Cerebellar nuclear complex (tissue), 1 donor: ENCODE data around the gene CD6.
"Not testable (repeated sequence)": the region's sequence is repeated elsewhere in the genome, so short reads cannot be mapped to it uniquely, and the experiment has no call there.

Experiments
- DNase-seq, 2 experiments: peaks; one replicate each; lab custom pipeline; 2025; lab: John Stamatoyannopoulos, UW

Gene CD6

GRCh38 chr11:60953781-60954180 is 17.7 kb upstream of the CD6 start:
- no peak for DNase-seq

- no peak for DNase-seq
Measured at GRCh38 chr11:60954421-60954820, 17.1 kb upstream of the CD6 start.

DNA sequence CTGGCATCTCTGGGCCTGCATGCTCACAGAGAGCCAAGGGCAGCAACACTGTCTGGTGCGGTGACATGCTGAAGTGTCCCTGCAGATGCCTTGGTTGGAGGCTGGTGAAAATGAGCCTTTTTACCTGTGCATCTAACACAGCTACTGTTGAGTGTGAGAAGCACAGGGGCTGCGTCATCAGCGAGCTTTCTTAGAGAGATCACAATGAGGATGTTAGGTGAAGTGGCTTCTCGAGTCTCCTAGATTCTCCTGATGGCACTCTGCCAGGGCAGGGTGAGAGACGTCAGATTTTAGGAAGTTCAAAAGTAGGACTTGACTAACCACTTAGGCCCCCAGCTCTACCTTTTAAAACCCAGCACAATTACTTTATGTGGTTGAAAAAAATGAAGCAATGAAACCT is 15.9 kb upstream of the CD6 start:
- no peak for DNase-seq

- DNase-seq: no peak
Measured at GRCh38 chr11:60957188-60957587, 14.3 kb upstream of the CD6 start.

GRCh38 chr11:60959431-60959830 is 12.0 kb upstream of the CD6 start:
- DNase-seq: no peak

DNA sequence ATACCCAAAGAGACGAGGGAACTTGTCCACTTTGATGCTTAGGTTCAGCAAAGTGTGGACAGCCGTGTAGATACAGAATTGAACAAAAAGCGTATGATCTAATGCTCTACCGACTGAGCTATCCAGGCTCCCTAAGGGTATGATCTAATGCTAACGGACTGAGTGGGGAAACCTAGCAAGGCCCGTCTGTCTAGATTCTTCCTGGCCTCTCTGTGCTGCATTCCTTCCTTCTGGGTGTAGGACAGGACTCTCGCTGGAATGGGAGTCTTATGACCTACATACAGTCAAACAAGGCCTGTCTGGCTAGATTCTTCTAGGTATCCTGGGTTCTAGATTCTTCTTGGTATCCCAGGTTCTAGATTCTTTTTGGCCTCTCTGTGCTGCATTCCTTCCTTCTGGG is 11.1 kb upstream of the CD6 start:
- DNase-seq: no peak

DNA sequence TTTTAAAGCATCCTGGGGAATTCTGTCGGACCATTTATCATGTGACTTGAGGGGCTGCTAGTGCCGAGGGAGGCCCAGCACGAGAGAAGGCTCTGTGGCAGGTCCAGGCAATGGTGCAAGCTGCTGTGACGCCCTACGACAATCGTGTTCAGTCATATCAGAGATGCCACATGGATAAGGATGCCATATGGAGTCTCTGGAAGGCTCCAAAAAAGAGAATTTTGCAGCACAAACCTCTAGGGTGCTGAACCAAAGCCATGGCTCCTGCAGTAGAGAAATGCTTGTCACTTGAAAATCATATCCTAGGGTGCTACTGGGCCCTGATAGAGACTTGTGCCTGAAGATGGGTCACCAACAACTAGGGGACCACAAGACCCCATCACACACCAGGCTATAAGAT is 6.7 kb upstream of the CD6 start:
- peak in 1 of 2 experiments; percentile 3 for DNase-seq

GRCh38 chr11:60966890-60967289 is 4.6 kb upstream of the CD6 start:
- DNase-seq: no peak

- no peak for DNase-seq
Measured at GRCh38 chr11:60968223-60968622, 3.3 kb upstream of the CD6 start.

- no peak for DNase-seq
Measured at GRCh38 chr11:60970369-60970774, 1.1 kb upstream of the CD6 start.

- DNase-seq: no peak
Measured at GRCh38 chr11:60970890-60971289, 590 bp upstream of the CD6 start.

DNA sequence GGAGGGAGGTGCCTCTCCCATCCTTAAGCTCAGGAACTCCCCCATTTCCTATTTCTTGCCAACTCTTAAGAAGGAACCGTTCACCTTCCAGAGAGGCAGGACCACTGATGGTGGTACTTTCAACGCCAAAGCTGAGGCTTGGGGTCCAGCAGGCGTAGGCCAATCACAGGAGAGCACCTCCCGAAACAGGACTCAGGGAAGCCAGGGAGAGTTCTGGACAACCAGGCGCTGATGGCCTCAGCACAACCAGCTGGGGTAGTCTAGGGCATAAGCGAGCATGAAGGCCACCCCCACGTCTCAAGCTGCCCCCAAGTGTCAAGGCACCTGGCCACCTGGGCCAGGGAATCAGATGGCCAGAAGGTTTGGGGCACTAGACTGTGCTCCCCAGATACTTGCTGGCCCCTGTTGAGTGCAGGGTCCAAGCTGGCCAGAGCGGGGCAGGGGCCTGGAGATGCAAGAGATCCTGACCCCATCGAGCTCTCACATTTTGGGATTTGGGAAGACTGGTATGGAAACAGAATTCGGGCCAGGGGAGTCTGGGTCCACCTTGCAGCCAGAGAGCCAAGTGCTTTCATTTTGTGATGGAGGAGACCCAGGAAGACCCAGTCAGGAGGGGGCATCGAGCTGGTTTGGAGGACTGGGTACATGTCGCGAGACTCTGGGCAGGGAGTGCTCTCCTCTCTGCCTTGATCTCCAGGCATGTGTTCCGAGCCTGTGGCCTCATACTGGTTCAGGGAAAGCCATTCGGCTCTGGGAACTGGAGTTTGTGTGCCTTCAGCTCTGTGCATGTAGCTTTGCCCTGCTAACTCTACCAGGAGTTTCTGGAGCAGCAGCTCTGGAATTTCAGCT is 926 bp downstream of the CD6 start:
- DNase-seq: no peak

DNA sequence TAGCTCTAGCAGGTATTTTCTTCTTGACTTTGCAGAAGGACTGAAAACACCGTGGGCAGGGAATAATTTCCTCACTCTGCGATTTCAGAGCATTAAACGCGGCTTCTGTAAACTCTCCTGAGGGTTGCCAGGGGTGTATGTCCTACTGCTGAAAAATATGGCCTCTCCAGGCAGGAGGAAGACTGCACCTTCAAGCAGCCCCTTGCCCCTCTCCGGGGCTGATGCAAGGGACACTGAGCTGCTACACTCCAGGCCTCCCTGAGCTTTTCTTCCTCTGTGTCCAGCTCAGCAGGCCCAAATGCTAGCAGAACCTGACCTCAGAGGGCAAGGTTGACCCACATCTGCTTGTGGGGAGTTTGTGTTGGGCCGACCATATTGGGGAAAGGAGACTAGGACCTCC is 2.2 kb downstream of the CD6 start:
- DNase-seq: no peak

- DNase-seq: not testable (repeated sequence)
Measured at GRCh38 chr11:60974316-60974715, 2.8 kb downstream of the CD6 start.

DNA sequence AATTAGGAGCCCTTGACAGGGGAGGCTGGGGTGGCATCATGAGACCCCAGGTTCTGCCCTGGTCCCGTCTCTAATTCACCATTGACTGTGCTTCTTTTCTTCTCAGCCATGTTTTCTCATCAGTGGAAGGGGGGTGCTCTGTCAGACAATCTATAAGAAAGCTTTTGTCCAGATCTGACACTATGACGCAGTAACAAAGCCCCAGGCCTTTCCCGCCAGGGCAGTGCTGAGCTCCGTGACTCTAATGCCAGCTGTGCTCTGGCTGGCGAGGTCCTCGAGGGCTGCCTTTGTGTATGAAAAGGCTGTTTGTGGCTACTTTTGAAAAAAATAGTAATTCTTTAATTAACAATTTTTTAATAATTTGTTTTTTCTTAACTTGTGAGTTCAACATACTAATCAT is 3.2 kb downstream of the CD6 start:
- DNase-seq: no peak

DNA sequence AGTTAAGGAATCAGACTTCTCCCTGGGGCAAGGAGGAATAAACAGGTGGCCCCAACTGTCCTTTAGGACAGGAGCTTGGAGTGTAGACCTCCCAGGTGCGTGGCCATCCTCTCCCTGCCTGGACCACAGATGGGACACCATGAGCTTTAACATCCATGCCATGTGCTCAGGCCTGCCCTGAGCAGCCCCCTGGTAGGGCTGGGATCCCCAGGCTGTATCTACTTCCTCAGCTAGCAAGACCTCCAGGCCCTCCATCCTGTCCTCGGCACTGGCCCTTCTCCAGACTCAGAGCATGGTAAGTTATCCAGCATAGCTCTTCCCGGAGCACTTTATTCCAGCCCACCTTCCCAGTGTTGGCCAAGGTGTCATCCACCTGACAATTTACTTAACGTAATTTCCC is 5.7 kb downstream of the CD6 start:
- no peak for DNase-seq

DNA sequence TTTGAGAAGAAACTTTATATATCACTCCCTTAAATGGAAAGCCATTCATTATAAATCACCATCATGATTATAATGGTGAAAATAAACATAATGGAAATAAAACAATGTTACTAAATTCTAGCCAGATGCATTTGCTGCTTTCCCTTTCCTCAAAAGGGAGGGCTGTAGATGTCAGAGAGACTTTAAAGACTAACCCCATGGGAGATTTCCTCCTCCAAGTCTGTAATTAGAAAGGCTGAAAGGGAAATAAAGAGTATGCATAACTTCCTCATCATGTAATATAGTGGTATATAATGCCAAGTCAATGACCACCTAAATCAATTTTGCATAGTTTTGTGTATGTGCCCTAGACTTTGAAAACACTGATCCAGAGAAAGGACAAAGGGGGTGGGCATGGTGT is 6.4 kb downstream of the CD6 start:
- no peak for DNase-seq

DNA sequence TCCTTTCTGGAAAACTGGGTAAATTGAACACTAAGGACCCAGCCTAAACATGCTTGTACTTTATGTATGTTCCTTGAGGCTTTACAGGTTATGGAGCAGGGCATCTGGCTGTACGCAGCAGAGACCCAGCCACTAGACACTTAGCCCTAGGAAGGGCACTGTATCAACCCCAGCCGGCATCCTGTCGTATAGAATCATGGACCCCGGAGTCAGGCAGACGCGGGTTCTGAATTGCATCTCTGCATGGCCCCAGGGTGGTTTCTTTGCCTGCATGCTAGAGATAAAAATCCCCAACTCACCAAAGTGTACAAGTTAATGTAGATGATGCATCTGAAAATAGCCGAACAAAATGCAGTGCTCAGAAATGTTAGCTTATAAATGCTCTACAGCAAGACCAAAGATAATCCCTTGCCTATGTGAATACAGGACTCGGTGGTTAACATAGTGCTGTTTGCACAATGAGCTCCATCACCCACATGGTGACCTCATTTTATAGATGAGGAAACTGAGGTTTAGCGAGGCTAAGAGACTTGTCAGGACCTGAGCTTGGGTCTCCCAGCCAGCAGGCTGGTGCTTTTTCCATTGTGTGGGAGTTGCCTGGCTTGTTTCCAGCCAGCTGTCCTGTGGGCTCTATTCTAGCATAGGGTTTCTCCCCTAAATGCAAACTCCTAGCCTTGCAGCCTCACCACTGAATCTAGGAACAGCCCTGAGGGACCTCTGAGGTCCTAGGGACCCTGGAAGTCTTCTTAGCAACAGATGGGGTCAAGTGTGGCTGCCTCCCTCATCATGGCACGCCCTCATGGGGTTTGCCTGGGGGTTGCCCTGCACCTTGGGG is 7.3 kb downstream of the CD6 start:
- DNase-seq: no peak

- DNase-seq: no peak
Measured at GRCh38 chr11:60981515-60981914, 10.0 kb downstream of the CD6 start.

DNA sequence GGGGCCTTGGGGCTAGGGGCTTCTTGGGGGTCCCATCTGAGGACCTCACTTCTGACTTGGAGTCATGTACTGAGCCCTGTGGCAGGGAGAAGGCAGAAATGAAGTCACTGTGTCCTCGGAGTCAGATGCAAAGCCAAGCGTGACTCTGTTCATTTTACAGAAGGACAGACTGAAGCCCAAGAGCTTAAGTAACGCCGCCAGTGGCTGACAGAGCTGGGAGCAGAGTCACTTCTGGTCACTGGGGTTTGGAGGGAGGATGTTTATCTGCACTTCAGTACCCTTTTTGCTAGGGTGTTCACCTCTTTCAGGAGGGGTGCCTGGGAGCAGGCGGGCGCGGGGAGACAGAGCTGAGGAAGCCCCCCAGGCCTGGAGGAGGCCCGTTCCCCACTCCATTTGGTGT is 10.7 kb downstream of the CD6 start:
- no peak for DNase-seq

DNA sequence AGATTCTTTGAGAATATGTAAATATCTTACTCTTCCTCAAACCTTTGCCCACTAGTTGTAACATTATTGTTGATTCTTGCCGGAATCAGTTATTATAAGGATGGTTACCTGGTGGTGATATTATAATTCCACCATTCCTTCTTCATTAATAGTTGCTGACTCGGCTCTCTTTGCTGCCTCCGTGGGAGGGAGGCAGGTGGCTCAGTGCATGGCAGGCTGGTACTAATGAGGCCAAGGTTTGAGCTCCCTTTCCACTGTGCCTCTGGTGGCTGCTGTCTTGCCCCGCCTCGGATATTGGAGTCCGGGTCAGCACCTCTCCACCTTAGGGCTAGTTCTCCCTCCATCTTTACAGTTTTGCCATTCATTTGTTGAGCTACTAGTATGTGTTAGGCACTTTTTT is 12.7 kb downstream of the CD6 start:
- DNase-seq: no peak

GRCh38 chr11:60984636-60985035 is 13.2 kb downstream of the CD6 start:
- DNase-seq: no peak

GRCh38 chr11:60985501-60985900 is 14.0 kb downstream of the CD6 start:
- no peak for DNase-seq
